Measurements from ENCODE around the gene CELF5. TPM values are rescaled to one million over a fixed set of nuclear protein-coding genes. Genes with fewer than 3 reads are reported as not detected.

The CELF5 gene
- total and polyA plus RNA-seq, 10 of the 15 experiments (the other 5 are each of a cell fraction or from before 2014, with no cell fraction given), result 0.01 to 0.04 TPM; not detected in 8

DNA sequence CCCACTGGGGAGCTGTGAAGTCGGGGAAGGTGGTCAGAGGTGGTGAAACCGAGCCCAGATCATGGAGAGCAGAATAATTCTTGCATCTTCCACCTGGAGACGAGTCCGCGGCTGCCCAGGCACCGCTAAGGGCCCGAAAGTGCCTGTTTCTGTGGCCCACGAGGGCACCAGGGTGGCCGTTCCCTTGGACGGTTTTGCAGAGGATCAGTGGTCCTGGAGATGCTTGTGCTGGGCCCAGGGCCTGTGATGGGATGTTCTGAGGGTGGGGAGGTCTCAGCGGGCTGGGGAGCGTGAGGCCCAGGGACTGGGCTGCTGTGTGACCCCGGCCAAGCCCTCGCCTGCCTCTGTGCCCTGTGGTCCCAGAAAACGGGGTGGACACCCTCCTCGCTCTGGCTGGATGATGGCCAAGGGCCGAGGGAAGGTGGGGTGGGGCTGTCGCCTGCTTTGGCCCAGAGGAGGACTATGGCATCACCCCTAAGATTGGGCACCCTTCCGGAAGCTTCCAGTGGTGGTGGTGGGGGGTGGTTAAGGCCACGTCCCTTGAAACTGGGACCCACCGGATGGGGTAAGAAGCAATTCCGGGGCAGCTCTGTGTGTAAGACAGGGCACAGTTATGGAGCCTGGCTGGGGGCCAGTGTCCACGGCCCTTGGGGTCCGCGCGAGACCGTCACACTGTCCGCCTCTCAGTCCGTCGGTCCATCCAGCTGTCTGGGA lies 90.7 kb downstream of the CELF5 start:
- Histone ChIP-seq H4K20me1 (ENCODE audit: control insufficient read depth, insufficient read depth) (no peaks in the 10 kb centered on the region), H3K79me2 (ENCODE audit: control insufficient read depth, insufficient read depth, low read length) (no peaks in the 10 kb centered on the region), H3K36me3 (ENCODE audit: control insufficient read depth in 2 of 2, insufficient read depth in 2 of 2, low read length in 1 of 2) (no peaks in the 10 kb centered on the region), H3K4me2 (ENCODE audit: control insufficient read depth, insufficient read depth) (no peak overlapping the region), H3K27me3 (replicated peaks in 1 of 2; ENCODE audit: control insufficient read depth in 2 of 2, insufficient read depth in 2 of 2, low read length in 1 of 2) (no peaks in the 10 kb centered on the region; a peak in 1 of 4 replicates), H3K4me3 (no peak overlapping the region), H3K9me3 (replicated peaks; ENCODE audit: control insufficient read depth, insufficient read depth, low read length) (no peaks in the 10 kb centered on the region), H3K27ac (ENCODE audit: control insufficient read depth, insufficient read depth) (no peak overlapping the region), H3K4me1 (ENCODE audit: control insufficient read depth, insufficient read depth, low read length) (no peaks in the 10 kb centered on the region), H3K9ac (ENCODE audit: control insufficient read depth, insufficient read depth, low read length) (no peak overlapping the region), H2AFZ (ENCODE audit: control insufficient read depth, low read depth, low read length) (no peak overlapping the region)
- no peak for DNase-seq (ENCODE audit: low read depth, low spot score)
- BruUV-seq (replicated peaks), result no TSS peak
- ChIA-PET POLR2A (no interaction called here), RAD21 (ENCODE audit: unreplicated experiment) (no interaction called here), CTCF (no interaction called here), SMC1A (ENCODE audit: uncharacterized antibody, unreplicated experiment) (no interaction called here)
- TF ChIP-seq TCF12 (IDR thresholded peaks at IDR 0.05; ENCODE audit: low read depth, low read length), result no peak
- no peak for TF ChIP-seq NRF1 (conservative IDR thresholded peaks at IDR 0.05; ENCODE audit: low read depth, low read length)
- no peak for TF ChIP-seq POLR2A (IDR thresholded peaks at IDR 0.05; ENCODE audit: low read depth, low read length)
- TF ChIP-seq E2F8 (IDR thresholded peaks at IDR 0.05; ENCODE audit: low read depth, partially characterized antibody), result no peak
- TF ChIP-seq, protein P1, sequence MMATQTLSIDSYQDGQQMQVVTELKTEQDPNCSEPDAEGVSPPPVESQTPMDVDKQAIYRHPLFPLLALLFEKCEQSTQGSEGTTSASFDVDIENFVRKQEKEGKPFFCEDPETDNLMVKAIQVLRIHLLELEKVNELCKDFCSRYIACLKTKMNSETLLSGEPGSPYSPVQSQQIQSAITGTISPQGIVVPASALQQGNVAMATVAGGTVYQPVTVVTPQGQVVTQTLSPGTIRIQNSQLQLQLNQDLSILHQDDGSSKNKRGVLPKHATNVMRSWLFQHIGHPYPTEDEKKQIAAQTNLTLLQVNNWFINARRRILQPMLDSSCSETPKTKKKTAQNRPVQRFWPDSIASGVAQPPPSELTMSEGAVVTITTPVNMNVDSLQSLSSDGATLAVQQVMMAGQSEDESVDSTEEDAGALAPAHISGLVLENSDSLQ (IDR thresholded peaks at IDR 0.05), result no peak
- no peak for TF ChIP-seq TCF7 (IDR thresholded peaks at IDR 0.05; ENCODE audit: borderline replicate concordance)
- no peak for TF ChIP-seq CHD4 (IDR thresholded peaks at IDR 0.05)
- no peak for TF ChIP-seq RBBP5 (conservative IDR thresholded peaks at IDR 0.05)
- TF ChIP-seq EP300 (IDR thresholded peaks at IDR 0.05; ENCODE audit: borderline replicate concordance in 1 of 2, control insufficient read depth in 1 of 2, low read depth in 2 of 2, low read length in 2 of 2), result no peak
- no peak for TF ChIP-seq ZBED1 (IDR thresholded peaks at IDR 0.05; ENCODE audit: borderline replicate concordance)
- no peak for TF ChIP-seq PML (IDR thresholded peaks at IDR 0.05; ENCODE audit: low read length)
- TF ChIP-seq HDGF (IDR thresholded peaks at IDR 0.05), result no peak
- TF ChIP-seq IRF3 (IDR thresholded peaks at IDR 0.05), result no peak
- no peak for TF ChIP-seq IKZF2 (IDR thresholded peaks at IDR 0.05)
- no peak for TF ChIP-seq SP1 (IDR thresholded peaks at IDR 0.05; ENCODE audit: low read depth, low read length)
- no peak for TF ChIP-seq ZNF207 (IDR thresholded peaks at IDR 0.05; ENCODE audit: borderline replicate concordance)
- TF ChIP-seq SUPT20H (IDR thresholded peaks at IDR 0.05; ENCODE audit: borderline replicate concordance, control insufficient read depth, low read depth, low read length), result no peak
- no peak for ATAC-seq
- intact Hi-C loops (cut with micrococcal nuclease; ENCODE audit: unreplicated experiment) (no loop called here), in situ Hi-C loops (cut with MboI) (no loop called here)
- FAIRE-seq, result no peak
- 57% methylated on average over 30 of the region's 30 CpGs for WGBS (ENCODE audit: insufficient coverage, insufficient replicate concordance, low lambda C conversion rate, missing lambda C conversion rate)
